NCI-H2107 treated with DMSO at 0.1 percent for 48 hours (cell line): ENCODE measurements around the gene IPO4.
"Not testable (repeated sequence)": the region's sequence is repeated elsewhere in the genome, so short reads cannot be mapped to it uniquely, and the experiment has no call there.

Source experiments
- DNase-seq: peaks from one replicate; lab custom pipeline; 2025; ENCODE audit not compliant: unreplicated experiment; lab: John Stamatoyannopoulos, UW

The IPO4 gene

DNA sequence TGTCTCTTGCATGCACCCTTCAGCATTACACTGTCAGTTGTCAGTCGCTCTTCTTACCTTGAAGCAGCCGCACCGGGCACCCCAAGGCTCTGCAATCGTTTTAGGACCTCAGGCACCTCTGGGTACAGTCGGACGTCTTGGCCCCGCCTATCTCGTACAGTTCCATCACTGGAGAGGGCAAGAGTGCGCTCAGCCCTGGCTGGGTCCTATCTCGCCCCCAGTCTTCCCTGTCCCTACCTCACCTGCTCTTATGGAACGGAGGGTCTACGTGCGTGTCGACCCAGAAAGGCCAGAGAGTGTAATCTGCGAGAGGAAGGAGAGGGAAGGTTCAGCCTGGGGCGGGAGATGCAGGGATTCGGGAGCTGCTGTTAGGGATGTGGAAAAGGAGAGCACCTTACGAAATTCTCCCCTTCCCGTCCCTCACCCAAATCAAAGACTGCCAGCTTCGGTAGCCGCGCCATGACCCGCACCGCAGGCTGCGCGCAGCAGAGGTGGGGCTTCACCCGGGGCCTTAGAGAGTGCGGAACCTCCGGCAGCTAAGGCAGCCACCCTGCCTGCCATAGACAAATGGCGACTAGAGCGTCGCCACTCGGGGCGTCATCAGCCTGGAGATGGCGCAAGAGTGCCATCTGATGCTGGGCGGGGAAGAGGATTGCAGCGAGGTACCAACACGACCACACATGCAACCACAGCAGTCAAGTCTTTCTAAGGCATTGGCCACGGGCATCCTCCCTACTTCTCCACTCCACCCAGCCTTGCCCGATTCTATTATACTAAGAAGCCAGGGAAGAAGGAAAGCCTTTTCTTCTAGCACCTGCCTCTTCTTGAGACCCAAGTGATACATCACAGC, 27.1 kb upstream of the IPO4 start, which contains the start of gene MDP1:
TSS of gene MDP1 (minus strand) at position 572 of the 850 bp plus-strand sequence. CDS start at position 461, 111 bp downstream.
- peak; percentile 90 for DNase-seq

DNA sequence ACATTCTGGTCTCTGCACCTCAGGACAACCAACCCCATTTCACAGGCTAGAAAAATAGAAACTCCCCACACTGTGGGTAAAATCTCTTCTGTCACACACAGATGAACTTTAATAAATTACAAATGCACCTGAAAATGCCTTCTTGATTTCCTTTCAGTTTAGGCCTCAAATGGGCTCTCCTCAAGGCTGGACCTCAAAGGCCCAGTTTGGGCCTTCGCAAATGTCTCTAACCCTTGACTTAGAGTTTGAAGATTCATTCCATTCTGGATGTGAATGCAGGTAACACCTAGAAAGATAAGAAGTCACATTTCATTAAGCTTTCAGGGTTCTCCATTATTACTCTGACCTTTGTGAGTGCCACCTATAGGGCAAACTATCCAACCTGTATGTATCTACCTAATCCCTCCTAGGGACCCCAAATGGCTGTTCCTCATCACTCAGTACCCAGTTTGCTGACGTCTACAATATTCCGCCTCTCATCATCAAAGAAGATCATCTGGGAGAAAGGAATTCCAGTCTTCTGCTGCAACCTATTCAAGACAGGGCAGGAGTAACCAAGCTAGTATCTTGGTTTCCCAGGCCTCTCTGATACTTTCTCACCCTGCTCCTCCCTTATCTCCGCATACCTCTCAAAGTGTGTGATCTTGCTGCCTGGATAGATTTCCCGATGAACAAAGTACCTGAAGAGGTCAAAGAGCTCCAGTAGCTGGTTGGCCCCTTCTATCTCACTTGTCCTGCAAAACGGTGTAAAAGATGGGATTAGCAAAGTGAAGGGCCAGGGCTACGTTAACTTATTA, 25.4 kb upstream of the IPO4 start:
- DNase-seq = no peak

DNA sequence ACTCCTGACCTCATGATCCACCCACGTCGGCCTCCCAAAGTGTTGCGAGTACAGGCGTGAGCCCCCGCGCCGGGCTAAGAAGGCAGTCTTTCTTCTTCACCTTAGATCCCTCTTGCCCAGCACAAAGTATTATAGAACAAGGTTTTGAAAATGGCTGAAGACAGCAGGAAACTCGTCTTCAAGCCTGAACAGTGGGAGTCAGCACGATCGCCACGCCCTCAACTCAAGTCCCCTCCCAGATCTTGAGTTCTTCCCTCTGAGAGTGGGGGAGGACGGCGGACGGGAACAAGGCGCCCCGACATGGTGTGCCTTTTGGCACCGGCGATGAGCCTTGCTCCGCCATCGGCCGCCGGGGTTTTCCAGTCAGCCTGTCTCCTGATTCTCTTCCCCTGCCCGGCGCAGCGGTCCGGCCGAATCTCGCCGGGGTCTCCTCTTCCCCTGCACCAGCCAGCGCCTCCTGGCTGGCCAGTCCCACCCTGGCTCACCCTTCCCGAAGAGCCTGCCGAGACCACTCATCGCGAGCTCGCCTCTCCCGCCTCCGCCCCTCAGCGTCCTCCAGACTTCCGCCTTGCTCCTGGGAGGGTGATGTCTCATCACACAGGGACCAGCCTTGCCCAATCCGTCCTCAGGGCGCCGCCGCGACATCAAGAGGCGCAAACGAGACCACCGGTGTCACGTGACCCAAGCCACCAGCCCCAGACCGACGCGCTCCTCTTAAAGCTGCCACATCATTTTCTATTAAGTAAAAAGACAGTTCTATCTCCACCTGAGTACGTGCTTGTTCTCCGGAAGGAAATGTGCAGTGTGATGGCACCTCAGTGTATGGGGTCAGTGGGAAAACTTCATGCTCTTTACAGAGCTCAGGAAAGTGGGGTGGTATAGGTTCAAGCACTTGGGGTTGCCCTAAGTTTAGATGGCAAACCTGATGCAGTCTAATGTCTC, 24.6 kb upstream of the IPO4 start, which contains the start of gene CHMP4A:
TSS of gene CHMP4A (minus strand) at position 565 of the 942 bp plus-strand sequence. CDS start at position 516, 49 bp downstream.
- DNase-seq = peak; percentile 95

DNA sequence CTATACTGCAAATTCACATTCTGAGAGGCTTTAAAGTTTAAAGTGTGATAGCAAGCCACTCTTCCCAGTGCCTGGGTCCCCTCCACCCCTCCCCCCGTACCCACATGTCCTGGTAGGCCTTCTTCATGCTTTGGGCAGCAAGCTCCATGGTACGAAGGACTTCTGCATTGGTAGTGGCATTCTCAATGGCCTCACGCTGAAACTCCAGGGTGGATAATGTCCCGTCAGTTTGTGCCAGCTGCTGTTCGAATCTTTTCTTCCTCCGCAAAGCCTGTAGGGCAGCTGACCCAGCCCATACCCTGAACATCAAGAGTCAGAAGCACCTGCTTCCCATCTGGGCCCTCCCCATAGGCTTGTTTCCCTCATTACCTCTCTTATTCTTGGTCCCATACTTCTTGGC, 22.7 kb upstream of the IPO4 start:
- DNase-seq = no peak

DNA sequence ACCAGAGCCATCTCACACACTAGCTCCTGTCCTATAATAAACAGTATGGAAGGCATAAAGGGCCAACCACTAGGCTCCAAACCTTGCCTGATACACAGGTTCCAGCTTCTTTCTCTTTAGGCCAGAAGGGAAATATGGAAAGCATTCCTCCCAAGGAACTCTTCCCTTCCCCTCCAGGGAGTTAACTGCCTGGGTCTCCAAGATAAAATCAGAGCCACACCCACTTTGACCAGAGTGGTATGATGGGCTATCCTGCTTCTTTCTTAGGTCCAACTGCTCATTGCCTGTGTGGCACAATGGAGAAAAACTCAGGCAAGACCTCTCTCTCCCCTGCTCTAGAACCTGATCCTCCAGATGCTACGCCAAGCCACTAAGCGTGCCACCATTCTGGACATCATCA, 19.0 kb upstream of the IPO4 start:
- DNase-seq = no peak

DNA sequence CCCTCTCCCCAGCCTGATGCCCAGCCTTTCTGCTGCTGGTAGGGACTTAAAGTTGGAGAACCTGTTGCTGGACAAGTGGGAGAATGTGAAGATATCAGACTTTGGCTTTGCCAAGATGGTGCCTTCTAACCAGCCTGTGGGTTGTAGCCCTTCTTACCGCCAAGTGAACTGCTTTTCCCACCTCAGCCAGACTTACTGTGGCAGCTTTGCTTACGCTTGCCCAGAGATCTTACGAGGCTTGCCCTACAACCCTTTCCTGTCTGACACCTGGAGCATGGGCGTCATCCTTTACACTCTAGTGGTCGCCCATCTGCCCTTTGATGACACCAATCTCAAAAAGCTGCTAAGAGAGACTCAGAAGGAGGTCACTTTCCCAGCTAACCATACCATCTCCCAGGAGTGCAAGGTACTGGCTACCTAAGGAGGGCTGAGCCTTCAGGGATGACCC, 18.5 kb upstream of the IPO4 start:
- DNase-seq = no peak

DNA sequence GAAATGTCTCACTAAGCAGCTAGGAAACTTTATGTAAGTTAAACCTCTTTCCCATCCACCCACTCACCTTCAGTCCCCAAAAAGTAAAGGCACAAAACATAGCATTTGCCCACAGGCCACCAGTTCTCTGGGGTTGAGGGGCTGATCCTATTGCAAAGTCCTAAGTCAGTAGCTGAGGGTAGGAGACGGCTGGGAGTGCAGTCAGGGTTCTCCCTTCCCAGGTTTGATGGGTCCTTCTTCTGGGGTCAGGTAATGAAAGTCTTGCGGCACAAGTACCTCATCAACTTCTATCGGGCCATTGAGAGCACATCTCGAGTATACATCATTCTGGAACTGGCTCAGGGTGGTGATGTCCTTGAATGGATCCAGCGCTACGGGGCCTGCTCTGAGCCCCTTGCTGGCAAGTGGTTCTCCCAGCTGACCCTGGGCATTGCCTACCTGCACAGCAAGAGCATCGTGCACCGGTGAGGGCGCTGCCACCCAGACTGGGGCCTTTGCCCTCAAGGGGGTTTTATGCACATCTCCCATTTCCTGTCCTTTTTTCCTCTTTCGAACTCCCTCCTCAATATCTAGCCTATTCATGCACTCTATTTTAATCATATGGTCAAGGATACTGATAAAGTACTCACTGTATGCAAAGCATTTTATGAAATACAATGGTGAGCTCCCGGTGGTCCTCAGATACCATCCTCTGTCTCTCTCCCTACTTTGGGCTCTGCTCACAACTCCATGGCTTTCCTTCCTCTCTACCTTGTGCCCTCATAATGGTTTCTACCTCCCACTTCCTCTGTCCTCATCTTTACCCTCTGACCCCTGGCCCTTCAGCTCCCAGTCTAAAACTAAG, 17.9 kb upstream of the IPO4 start:
- DNase-seq = no peak

DNA sequence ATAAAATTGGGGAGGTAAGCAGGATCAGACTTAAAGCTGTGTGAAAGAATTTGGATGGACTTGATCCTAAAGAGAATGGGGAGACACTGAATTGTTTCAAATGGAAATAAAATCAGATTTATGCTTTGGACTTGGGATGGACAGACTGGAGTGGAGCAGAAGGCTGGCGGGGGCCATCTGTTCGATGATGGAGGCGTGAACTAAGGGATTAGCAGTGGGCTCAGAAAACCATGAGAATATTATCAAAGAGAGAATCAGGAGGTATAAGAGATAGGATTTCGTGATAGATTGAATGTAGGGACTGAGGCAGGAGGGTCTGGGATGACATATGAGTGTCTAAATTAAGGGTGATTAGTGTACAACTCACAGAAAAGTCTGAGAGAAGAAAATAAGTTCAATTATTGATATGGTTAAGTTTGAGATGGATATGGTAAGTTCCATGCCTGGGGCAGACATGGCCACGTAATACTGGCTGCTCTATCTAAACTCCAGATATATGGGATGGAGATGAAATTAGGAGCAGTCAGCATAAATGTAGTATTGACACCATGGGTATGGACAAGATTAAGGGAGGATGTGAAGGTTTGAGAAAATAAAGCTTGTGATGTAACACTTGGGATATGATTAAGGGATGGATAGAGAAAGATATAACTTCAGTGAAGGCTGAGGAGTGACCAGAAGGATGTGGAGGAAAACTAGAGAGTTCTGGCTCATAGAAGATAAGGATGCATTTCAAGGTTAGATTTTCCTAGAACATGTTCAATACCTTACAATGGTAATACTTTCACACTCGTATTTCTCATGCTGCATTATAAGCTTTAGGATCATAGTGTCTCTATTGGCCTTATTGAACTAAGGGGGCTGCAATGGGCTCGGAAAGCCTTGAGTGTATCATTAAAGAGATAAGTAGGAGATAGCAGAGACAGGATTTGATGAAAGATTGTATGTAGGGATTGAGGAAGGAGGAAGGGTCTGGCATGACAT, 15.8 kb upstream of the IPO4 start:
- DNase-seq = no peak

DNA sequence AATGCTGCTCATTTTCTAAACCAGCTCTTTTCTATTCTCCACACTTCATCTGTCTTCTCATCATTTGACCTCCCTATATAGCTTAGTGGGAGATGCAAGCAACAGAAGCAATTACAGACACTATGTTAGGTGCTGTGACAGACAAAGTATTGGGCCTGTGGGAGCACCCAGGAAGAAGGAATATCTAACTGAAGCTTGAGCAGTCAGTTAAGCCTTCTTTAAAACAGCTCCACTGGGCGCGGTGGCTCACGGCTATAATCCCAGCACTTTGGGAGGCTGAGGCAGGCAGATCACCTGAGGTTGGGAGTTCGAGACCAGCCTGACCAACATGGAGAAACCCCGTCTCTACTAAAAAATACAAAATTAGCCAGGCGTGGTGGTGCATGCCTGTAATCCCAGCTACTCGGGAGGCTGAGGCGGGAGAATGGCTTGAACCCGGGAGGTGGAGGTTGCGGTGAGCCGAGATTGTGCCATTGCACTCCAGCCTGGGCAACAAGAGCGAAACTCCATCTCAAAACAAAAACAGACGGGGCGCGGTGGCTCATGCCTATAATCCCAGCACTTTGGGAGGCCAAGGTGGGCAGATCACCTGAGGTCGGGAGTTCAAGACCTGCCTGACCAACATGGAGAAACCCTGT, 14.8 kb upstream of the IPO4 start:
- not testable (repeated sequence) for DNase-seq

DNA sequence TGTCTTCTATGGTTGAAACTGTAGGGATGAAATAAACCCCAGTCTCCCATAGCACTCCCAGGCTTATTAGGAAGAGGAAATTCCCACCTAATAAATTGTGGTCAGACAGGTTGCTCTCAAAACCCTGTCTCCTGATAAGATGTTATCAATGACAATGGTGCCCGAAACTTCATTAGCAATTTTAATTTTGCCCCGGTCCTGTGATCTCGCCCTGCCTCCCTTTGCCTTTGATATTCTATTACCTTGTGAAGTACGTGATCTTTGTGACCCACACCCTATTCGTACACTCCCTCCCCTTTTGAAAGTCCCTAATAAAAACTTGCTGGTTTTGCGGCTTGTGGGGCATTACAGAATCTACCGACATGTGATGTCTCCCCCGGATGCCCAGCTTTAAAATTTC, 13.9 kb upstream of the IPO4 start:
- DNase-seq = not testable (repeated sequence)

DNA sequence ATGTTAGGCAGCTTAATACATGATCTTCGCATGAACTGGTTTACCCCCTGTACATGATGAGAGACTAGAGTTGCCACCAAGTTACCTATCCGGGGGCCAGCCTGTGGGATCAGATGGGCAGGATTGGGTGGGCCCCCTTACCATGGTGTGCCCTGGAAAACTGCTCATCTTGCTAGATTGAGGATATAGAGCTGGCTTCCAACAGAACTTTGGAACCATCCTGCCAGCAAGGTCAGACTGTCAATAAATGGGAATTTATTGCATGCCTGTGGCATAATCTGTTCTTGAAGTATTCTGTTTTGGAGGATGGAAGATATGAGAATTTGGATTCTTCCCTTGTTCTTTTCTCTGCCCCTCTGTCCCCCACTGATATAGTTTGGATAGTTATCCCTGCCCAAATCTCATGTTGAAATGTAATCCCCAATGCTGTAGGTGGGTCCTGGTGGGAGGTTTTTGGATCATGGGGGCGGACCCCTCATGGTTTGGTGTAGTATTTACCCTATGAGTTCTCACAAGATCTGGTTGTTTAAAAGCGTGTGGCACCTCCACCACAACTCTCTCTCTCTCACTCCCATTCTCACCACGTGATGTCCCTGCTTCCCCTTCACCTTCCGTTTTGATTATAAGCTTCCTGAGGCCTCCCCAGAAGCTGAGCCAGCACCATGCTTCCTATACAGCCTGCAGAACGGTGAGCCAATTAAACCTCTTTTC, 10.4 kb upstream of the IPO4 start:
- DNase-seq = no peak

DNA sequence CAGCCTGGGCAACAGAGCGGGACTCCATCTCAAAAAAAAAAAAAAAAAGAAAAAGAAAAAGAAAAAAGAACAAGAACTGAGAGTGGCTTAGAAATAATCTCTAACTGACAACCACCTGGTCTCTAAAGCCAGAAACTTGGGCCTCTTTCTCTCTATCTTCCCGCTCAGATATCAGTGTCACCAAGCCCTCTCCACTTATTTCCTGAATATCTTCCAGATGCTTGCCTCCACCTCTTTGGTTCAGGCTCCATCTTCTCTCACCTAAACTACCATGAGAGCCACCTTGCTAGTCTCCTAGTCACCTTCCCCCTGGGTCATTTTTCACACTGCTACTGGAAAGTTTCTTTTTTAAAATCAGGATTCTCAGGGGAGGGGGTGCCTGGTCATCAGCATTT, 8.4 kb upstream of the IPO4 start:
- DNase-seq = no peak

DNA sequence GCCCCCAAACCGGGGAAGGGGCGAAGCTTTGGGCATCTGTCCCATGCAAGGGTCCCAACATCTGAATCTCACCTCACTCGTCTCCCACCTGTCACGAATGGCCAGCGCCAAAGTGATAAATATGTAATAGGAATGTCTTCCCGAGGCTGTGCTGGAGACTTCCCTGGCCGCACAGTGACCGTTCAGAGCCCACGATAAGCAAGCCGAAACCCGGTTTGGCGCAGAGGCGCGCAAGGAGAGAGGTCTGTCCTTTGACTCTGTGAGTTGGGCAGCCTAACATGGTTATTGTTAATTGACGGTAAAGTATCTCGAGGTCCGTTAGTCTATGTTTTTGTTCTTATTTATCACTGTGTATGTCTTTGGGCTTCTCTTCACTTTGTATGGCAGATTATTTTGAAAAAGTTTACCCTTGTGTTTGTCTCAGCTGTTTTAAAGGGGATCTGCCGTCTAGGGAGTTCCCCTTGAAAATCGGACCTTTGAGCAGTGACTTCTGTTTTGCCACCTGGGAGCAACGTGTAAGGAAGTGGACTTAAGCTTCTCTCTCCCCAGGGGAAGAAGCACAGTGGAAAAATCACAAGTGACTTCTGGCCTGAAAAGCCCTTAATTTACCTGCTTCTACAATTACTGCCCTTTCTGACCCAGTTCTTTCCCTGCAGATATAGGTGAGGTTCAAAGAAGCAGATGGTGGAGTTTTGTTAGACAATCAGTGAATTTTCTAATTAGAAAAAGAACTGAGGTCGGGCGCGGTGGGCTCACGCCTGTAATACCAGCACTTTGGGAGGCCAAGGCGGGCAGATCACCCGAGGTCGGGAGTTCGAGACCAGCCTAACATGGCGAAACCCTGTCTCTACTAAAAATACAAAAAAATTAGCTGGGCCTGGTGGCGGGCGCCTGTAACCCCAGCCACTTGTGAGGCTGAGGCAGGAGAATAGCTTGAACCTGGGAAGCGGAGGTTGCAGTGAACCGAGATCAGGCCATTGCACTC, 7.7 kb upstream of the IPO4 start:
- peak; percentile 15 for DNase-seq

DNA sequence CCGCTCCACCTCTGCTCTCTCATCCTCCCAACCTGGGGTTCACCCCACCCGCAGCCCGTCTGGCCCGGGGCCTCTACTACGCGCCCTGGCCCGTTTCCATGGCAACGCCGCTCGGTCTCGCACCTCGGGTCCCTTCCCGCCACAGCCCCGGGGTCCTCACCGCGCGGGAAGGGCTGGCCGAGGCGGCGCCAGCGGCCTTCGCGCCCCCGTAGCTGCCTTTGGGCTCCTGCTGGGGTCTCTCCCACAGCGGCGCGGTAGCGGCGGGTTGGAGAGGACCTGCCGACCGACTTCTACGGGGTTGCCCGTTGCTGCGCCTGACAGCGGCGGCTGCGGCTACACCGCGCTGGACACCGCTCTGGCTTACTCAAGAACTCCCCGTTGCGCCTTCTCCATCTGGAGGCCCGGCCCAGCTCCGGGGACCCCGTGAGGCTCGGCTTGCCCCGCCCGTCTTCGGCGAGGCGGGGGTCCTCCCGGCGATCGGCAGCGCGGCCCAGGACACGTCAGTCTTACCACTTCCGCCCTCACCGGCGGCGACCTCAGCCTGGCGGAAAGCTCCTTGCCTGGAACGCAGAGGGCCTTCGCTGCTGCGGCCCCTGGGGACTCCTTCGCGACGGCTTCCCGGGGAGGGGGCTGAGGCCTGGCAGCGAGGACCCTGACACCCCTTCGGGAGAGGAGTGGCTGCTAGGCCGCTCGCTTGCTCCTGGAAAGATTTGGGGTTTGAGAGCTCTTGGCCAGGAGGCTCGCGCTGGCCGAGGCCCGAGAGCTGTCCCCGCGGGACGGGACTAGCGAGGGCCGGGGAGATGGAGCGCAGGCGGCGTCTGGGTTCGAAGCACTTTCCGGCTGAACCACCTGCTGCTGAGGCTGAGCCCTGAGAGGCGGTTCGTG, 6.8 kb upstream of the IPO4 start, which contains the start of gene TM9SF1:
TSS of gene TM9SF1 (minus strand) at position 256 of the 885 bp plus-strand sequence. CDS start 422 bp downstream, outside the sequence.
- peak; percentile 59 for DNase-seq

DNA sequence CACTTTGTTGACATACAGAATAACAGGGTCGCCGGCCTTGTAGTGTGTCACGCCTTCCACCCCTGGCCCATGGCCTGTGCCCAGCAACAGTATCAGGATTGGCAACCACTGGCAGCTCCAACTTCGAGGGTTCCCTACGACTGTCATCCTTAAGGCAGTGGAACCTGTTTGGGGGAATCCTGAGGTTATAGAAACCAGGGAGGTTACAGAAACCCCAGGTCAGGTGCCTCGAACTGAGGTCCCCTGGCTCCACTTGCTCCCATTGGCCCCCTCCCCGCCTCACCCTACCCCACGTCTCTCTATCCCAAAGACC, 6.2 kb upstream of the IPO4 start:
- DNase-seq = no peak
